Right lobe of liver (tissue), 4 donors: ENCODE measurements around the gene CSNK1A1.

Experiments
- CTCF ChIP-seq, 4 donors: fragments of 200-600 bp in 3 of 4; fragments of 450-650 bp in 1 of 4; IDR thresholded peaks; one replicate each; pipeline versions ENCODE4 v1.5.1 to v1.8.0; 2016 to 2022; ENCODE audit warnings: antibody characterized with exemption in 4 of 4, mild to moderate bottlenecking in 2 of 4
- POLR2A ChIP-seq: fragments of 450-650 bp; IDR thresholded peaks from one replicate; pipeline ENCODE4 v1.6.1; 2017; ENCODE audit warnings: antibody characterized with exemption, mild to moderate bottlenecking
- donor health status: DM: no; HTN: no; CAD: no.
- donor health status: DM: no; HTN: no; CAD: no.
- donor health status: DM: no; HTN: yes; CAD: no.

- TF ChIP-seq CTCF (IDR thresholded peaks at IDR 0.05) (no peak), POLR2A (no peak)
Observed at GRCh38 chr5:149561848-149562247, 10.6 kb upstream of the CSNK1A1 start.
